WTC11 (cell line): Measurements from ENCODE around the gene HVCN1.

Experiments used
- TF ChIP-seq, protein P1 (sequence below): fragments of 200-600 bp; IDR thresholded peaks from 2 replicates; pipeline ENCODE4 v1.8.0; 2022; ENCODE audit warnings: antibody characterized with exemption
- TF ChIP-seq, protein P2 (sequence below): sonication (generic); formaldehyde crosslinking; IDR thresholded peaks from 2 replicates; pipeline ENCODE4 v1.8.1; 2023; ENCODE audit warnings: mild to moderate bottlenecking, moderate library complexity, missing genetic modification reagents
- TF ChIP-seq, protein P3 (sequence below): sonication (generic); formaldehyde crosslinking; IDR thresholded peaks from 2 replicates; pipeline ENCODE4 v1.8.1; 2023; ENCODE audit warnings: mild to moderate bottlenecking, missing genetic modification reagents, borderline replicate concordance

DNA sequence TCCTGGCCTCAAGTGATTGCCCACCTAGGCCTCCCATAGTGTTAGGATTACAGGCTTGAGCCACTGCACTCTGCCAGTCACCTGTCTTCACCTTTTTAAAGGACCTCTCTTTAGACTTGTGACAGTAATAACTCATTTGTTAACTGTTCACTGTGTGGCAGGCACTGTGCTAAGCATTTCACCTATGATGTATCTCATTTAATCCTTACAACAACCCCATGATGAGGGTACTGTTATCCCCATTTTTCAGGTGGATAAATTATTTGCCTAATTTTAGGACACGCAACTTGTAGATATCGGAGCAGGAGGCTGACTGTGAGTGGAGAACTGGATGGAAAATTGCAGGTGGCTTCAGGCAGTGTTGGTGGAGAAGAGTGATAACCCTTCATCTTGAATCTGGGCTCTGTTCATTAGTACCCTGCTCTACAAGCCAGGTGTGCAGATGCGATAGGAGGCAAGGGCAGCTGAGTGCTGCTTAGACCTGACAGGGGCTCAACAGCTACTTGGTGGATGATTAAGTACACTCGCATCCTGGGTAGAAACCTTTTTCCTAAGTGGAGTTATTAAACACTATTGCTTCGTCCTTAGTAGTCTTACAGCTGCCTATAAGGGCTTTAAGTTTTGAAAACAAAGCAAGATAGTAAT lies 72.3 kb downstream of the HVCN1 start:
- TF ChIP-seq, protein P1, sequence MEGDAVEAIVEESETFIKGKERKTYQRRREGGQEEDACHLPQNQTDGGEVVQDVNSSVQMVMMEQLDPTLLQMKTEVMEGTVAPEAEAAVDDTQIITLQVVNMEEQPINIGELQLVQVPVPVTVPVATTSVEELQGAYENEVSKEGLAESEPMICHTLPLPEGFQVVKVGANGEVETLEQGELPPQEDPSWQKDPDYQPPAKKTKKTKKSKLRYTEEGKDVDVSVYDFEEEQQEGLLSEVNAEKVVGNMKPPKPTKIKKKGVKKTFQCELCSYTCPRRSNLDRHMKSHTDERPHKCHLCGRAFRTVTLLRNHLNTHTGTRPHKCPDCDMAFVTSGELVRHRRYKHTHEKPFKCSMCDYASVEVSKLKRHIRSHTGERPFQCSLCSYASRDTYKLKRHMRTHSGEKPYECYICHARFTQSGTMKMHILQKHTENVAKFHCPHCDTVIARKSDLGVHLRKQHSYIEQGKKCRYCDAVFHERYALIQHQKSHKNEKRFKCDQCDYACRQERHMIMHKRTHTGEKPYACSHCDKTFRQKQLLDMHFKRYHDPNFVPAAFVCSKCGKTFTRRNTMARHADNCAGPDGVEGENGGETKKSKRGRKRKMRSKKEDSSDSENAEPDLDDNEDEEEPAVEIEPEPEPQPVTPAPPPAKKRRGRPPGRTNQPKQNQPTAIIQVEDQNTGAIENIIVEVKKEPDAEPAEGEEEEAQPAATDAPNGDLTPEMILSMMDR = no peak
- TF ChIP-seq, protein P2, sequence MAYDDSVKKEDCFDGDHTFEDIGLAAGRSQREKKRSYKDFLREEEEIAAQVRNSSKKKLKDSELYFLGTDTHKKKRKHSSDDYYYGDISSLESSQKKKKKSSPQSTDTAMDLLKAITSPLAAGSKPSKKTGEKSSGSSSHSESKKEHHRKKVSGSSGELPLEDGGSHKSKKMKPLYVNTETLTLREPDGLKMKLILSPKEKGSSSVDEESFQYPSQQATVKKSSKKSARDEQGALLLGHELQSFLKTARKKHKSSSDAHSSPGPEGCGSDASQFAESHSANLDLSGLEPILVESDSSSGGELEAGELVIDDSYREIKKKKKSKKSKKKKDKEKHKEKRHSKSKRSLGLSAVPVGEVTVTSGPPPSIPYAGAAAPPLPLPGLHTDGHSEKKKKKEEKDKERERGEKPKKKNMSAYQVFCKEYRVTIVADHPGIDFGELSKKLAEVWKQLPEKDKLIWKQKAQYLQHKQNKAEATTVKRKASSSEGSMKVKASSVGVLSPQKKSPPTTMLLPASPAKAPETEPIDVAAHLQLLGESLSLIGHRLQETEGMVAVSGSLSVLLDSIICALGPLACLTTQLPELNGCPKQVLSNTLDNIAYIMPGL (CRISPR knock-in tag) = no peak
- TF ChIP-seq, protein P3, sequence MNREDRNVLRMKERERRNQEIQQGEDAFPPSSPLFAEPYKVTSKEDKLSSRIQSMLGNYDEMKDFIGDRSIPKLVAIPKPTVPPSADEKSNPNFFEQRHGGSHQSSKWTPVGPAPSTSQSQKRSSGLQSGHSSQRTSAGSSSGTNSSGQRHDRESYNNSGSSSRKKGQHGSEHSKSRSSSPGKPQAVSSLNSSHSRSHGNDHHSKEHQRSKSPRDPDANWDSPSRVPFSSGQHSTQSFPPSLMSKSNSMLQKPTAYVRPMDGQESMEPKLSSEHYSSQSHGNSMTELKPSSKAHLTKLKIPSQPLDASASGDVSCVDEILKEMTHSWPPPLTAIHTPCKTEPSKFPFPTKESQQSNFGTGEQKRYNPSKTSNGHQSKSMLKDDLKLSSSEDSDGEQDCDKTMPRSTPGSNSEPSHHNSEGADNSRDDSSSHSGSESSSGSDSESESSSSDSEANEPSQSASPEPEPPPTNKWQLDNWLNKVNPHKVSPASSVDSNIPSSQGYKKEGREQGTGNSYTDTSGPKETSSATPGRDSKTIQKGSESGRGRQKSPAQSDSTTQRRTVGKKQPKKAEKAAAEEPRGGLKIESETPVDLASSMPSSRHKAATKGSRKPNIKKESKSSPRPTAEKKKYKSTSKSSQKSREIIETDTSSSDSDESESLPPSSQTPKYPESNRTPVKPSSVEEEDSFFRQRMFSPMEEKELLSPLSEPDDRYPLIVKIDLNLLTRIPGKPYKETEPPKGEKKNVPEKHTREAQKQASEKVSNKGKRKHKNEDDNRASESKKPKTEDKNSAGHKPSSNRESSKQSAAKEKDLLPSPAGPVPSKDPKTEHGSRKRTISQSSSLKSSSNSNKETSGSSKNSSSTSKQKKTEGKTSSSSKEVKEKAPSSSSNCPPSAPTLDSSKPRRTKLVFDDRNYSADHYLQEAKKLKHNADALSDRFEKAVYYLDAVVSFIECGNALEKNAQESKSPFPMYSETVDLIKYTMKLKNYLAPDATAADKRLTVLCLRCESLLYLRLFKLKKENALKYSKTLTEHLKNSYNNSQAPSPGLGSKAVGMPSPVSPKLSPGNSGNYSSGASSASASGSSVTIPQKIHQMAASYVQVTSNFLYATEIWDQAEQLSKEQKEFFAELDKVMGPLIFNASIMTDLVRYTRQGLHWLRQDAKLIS (CRISPR knock-in tag) = no peak
